Activated T-cell treated with anti-CD3 and anti-CD28 coated beads, Interleukin-2, amount 50 U/mL, for 4 hours (primary cell): ENCODE results near the gene HUWE1. TPM values are rescaled to one million over a fixed set of nuclear protein-coding genes. Genes with fewer than 3 reads are reported as not detected.

Source experiments
- ATAC-seq, 2 donors: fragments of 200-7000 bp; cut with Tn5 transposase; one replicate each; pipeline ENCODE4 v1.10.0; 2021
- DNase-seq: peaks from one replicate; pipeline ENCODE4 v3.0.0-alpha.2; 2020
- H3K27me3 Mint-ChIP-seq: one replicate; pipeline ENCODE4 v1.8.0; 2021; ENCODE audit warnings: low read depth, mixed read lengths
- H3K36me3 Mint-ChIP-seq: one replicate; pipeline ENCODE4 v1.8.0; 2022; ENCODE audit warnings: mixed read lengths; ENCODE audit not compliant: insufficient read depth
- H3K4me1 Mint-ChIP-seq: one replicate; pipeline ENCODE4 v1.8.0; 2021; ENCODE audit warnings: low read depth, mixed read lengths
- H3K4me3 Mint-ChIP-seq: one replicate; pipeline ENCODE4 v1.8.0; 2021; ENCODE audit warnings: mild to moderate bottlenecking, moderate library complexity, mixed read lengths
- H3K9me3 Mint-ChIP-seq: one replicate; pipeline ENCODE4 v1.8.0; 2021; ENCODE audit warnings: mixed read lengths
- total RNA-seq, 3 donors: library from RNA; stranded (reverse); gene quantifications; one replicate each; pipeline ENCODE4 v1.2.1, GENCODE V29; 2021

Gene HUWE1
- total RNA-seq, 3 donors from 2014 or later, result 433 to 540 (median 440) TPM

GRCh38 chrX:53714580-53715345 is 28.2 kb upstream of the HUWE1 start:
- DNase-seq (peak; percentile 51), ATAC-seq (peak; percentile 74 to 77)
- H3K4me3 Mint-ChIP-seq, result peak overlapping the region; percentile 81
- H3K36me3 Mint-ChIP-seq, result peaks cover 3% of the 10 kb centered on the region
- no peaks in the 10 kb centered on the region for H3K27me3 Mint-ChIP-seq
- H3K9me3 Mint-ChIP-seq, result no peaks in the 10 kb centered on the region
- H3K4me1 Mint-ChIP-seq, result peaks cover 46% of the 10 kb centered on the region

GRCh38 chrX:53713987-53714579 is 27.6 kb upstream of the HUWE1 start:
- H3K4me1 Mint-ChIP-seq, result peaks cover 43% of the 10 kb centered on the region
- ATAC-seq (peak; percentile 19 to 33), DNase-seq (no peak)
- no peaks in the 10 kb centered on the region for H3K9me3 Mint-ChIP-seq
- no peaks in the 10 kb centered on the region for H3K27me3 Mint-ChIP-seq
- H3K4me3 Mint-ChIP-seq, result peak overlapping the region; percentile 81
- H3K36me3 Mint-ChIP-seq, result peaks cover 5% of the 10 kb centered on the region

- no peak for ATAC-seq
- no peak for DNase-seq
- Mint-ChIP-seq H3K4me1 (peaks cover 27% of the 10 kb centered on the region), H3K36me3 (peaks cover 5% of the 10 kb centered on the region), H3K9me3 (no peaks in the 10 kb centered on the region), H3K27me3 (no peaks in the 10 kb centered on the region), H3K4me3 (no peak overlapping the region)
Measured at GRCh38 chrX:53711436-53711835, 24.9 kb upstream of the HUWE1 start.

GRCh38 chrX:53704854-53705253 is 18.3 kb upstream of the HUWE1 start:
- Mint-ChIP-seq H3K27me3 (no peaks in the 10 kb centered on the region), H3K4me3 (no peak overlapping the region), H3K4me1 (no peaks in the 10 kb centered on the region), H3K36me3 (peaks cover 7% of the 10 kb centered on the region), H3K9me3 (no peaks in the 10 kb centered on the region)
- ATAC-seq, result no peak
- no peak for DNase-seq

GRCh38 chrX:53704294-53704693 is 17.8 kb upstream of the HUWE1 start:
- Mint-ChIP-seq H3K4me3 (no peak overlapping the region), H3K36me3 (peaks cover 6% of the 10 kb centered on the region), H3K27me3 (no peaks in the 10 kb centered on the region), H3K4me1 (no peaks in the 10 kb centered on the region), H3K9me3 (no peaks in the 10 kb centered on the region)
- ATAC-seq (no peak), DNase-seq (no peak)

GRCh38 chrX:53695946-53696549 is 9.5 kb upstream of the HUWE1 start:
- Mint-ChIP-seq H3K4me1 (peaks cover 14% of the 10 kb centered on the region), H3K36me3 (no peaks in the 10 kb centered on the region), H3K27me3 (no peaks in the 10 kb centered on the region), H3K4me3 (no peak overlapping the region), H3K9me3 (no peaks in the 10 kb centered on the region)
- ATAC-seq (no peak), DNase-seq (no peak)

- H3K36me3 Mint-ChIP-seq, result no peaks in the 10 kb centered on the region
- no peaks in the 10 kb centered on the region for H3K27me3 Mint-ChIP-seq
- DNase-seq, result no peak
- no peaks in the 10 kb centered on the region for H3K9me3 Mint-ChIP-seq
- no peak overlapping the region for H3K4me3 Mint-ChIP-seq
- ATAC-seq, result no peak
- peaks cover 14% of the 10 kb centered on the region for H3K4me1 Mint-ChIP-seq
Measured at GRCh38 chrX:53694642-53695041, 8.1 kb upstream of the HUWE1 start.

- no peak for ATAC-seq
- Mint-ChIP-seq H3K9me3 (no peaks in the 10 kb centered on the region), H3K4me1 (peaks cover 6% of the 10 kb centered on the region), H3K36me3 (peaks cover 4% of the 10 kb centered on the region), H3K4me3 (no peak overlapping the region), H3K27me3 (no peaks in the 10 kb centered on the region)
- DNase-seq, result no peak
Measured at GRCh38 chrX:53688300-53688699, 1.8 kb upstream of the HUWE1 start.

GRCh38 chrX:53685711-53686110 is 808 bp downstream of the HUWE1 start:
- ATAC-seq, result no peak
- Mint-ChIP-seq H3K9me3 (no peaks in the 10 kb centered on the region), H3K36me3 (peaks cover 16% of the 10 kb centered on the region), H3K4me1 (peaks cover 13% of the 10 kb centered on the region), H3K27me3 (no peaks in the 10 kb centered on the region), H3K4me3 (peak overlapping the region; percentile 93)
- no peak for DNase-seq

- Mint-ChIP-seq H3K27me3 (no peaks in the 10 kb centered on the region), H3K4me3 (peak overlapping the region; percentile 93), H3K4me1 (peaks cover 21% of the 10 kb centered on the region), H3K36me3 (peaks cover 24% of the 10 kb centered on the region), H3K9me3 (no peaks in the 10 kb centered on the region)
- ATAC-seq (no peak), DNase-seq (no peak)
Measured at GRCh38 chrX:53684415-53685192, 1.9 kb downstream of the HUWE1 start.

- ATAC-seq (peak; percentile 73), DNase-seq (peak; percentile 86)
- Mint-ChIP-seq H3K4me1 (peaks cover 26% of the 10 kb centered on the region), H3K9me3 (no peaks in the 10 kb centered on the region), H3K36me3 (peaks cover 29% of the 10 kb centered on the region), H3K27me3 (no peaks in the 10 kb centered on the region), H3K4me3 (peak overlapping the region; percentile 93)
Measured at GRCh38 chrX:53683556-53684414, 2.7 kb downstream of the HUWE1 start.

GRCh38 chrX:53682885-53683555 is 3.5 kb downstream of the HUWE1 start:
- DNase-seq (no peak), ATAC-seq (no peak)
- peak overlapping the region; percentile 93 for H3K4me3 Mint-ChIP-seq
- H3K4me1 Mint-ChIP-seq, result peaks cover 34% of the 10 kb centered on the region
- H3K27me3 Mint-ChIP-seq, result no peaks in the 10 kb centered on the region
- peaks cover 33% of the 10 kb centered on the region for H3K36me3 Mint-ChIP-seq
- H3K9me3 Mint-ChIP-seq, result no peaks in the 10 kb centered on the region

- Mint-ChIP-seq H3K9me3 (no peaks in the 10 kb centered on the region), H3K4me3 (peak overlapping the region; percentile 93), H3K27me3 (no peaks in the 10 kb centered on the region), H3K4me1 (peaks cover 39% of the 10 kb centered on the region), H3K36me3 (peaks cover 36% of the 10 kb centered on the region)
- no peak for ATAC-seq
- no peak for DNase-seq
Measured at GRCh38 chrX:53681661-53682060, 4.9 kb downstream of the HUWE1 start.
